ENCODE data around the gene LAMA3. TPM values are rescaled to one million over a fixed set of nuclear protein-coding genes. Genes with fewer than 3 reads are reported as not detected.

The LAMA3 gene
- total RNA-seq, 1 donor from 2014 or later: 1.2 TPM

- no peak for DNase-seq (ENCODE audit: low spot score in 2 of 2)
- FAIRE-seq: no peak
Measured at GRCh38 chr18:23887493-23887892, 198.2 kb downstream of the LAMA3 start.

GRCh38 chr18:23888881-23889280 lies 199.6 kb downstream of the LAMA3 start:
- FAIRE-seq (no peak), DNase-seq (ENCODE audit: low spot score in 2 of 2) (no peak)

DNA sequence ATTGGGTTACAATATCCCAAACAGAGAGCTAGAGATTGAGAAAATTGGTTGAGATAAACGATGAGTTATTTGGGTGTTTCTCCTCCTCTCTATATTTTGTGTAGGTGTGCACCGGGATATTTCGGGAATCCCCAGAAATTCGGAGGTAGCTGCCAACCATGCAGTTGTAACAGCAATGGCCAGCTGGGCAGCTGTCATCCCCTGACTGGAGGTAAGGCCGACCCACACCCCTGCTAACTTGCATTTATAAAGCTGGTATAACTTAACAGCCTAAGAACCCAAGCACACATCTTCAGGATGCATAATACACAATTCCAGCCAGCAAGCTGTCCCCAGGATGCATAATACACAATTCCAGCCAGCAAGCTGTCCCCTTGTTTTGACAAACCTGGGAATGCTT lies 200.7 kb downstream of the LAMA3 start:
- FAIRE-seq (no peak), DNase-seq (ENCODE audit: low spot score in 2 of 2) (no peak)

- DNase-seq (ENCODE audit: low spot score in 2 of 2) (no peak), FAIRE-seq (no peak)
Measured at GRCh38 chr18:23890589-23890988, 201.3 kb downstream of the LAMA3 start.

- DNase-seq (ENCODE audit: low spot score in 2 of 2) (no peak), FAIRE-seq (no peak)
Measured at GRCh38 chr18:23893653-23894052, 204.4 kb downstream of the LAMA3 start.

DNA sequence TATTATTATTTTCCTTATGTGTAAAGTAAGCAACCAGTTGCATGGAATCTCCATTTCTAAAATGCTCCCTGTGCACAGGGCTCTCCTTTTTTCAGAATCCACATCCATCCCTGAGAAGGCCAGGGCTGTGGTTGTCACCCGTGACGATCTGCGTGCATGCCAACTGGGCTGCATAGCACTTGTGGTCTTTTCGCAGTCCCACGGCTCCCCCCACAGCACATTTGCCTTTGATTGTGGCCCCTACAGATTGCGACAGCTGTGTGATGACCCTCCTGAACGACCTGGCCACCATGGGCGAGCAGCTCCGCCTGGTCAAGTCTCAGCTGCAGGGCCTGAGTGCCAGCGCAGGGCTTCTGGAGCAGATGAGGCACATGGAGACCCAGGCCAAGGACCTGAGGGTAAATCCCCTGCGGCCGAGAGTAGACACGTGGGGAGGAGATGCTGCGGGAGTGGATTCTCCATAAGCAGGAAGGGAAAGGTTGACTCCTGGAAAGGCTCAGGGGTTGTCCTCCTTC lies 205.5 kb downstream of the LAMA3 start:
- DNase-seq (ENCODE audit: low spot score in 2 of 2) (no peak), FAIRE-seq (no peak)

- DNase-seq (ENCODE audit: low spot score in 2 of 2) (no peak), FAIRE-seq (no peak)
Measured at GRCh38 chr18:23897291-23897690, 208.0 kb downstream of the LAMA3 start.

GRCh38 chr18:23897733-23898132 lies 208.5 kb downstream of the LAMA3 start:
- FAIRE-seq (no peak), DNase-seq (ENCODE audit: low spot score in 2 of 2) (no peak)

GRCh38 chr18:23900994-23901393 lies 211.7 kb downstream of the LAMA3 start:
- FAIRE-seq (no peak), DNase-seq (ENCODE audit: low spot score in 2 of 2) (no peak)

DNA sequence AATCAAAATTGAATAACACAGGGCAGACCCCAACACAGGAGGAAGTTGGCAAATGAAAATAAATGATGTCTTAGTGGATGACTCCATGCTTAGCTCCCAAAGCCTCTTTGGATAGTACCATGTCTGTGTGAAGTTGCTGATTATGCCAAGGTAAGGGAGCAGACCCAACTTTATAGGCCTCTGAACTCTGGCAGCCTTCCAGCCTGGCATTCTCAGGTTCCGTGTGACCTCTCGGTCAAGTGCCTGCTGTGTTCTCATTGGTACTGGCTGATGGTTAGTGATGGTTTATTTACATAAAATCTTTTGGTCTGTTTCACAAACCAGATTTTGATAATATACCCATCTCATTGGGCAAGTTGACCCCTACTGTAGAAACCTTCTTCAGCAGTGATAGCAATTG lies 213.1 kb downstream of the LAMA3 start:
- no peak for DNase-seq (ENCODE audit: low spot score in 2 of 2)
- FAIRE-seq: no peak

GRCh38 chr18:23903971-23904370 lies 214.7 kb downstream of the LAMA3 start:
- DNase-seq (ENCODE audit: low spot score in 2 of 2) (no peak), FAIRE-seq (no peak)

DNA sequence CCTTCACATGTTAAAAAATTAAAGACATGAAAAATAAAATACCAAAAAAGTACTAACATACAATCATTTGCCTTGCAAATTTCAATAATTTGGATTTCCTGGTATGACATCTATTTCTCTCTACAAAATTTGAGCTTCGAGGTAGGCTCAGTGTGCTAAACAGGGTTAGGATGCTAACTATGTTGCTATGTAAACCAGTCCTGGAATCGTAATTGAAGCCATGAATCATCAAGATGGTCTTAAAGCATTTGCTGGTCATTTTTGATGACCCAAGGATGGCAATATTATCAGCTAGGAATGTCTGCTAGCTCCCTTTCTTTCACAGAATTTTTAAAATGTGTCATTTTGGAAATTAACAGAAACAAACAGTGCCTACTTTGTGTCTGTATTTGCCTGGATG lies 217.4 kb downstream of the LAMA3 start:
- FAIRE-seq (no peak), DNase-seq (ENCODE audit: low spot score in 2 of 2) (no peak)

DNA sequence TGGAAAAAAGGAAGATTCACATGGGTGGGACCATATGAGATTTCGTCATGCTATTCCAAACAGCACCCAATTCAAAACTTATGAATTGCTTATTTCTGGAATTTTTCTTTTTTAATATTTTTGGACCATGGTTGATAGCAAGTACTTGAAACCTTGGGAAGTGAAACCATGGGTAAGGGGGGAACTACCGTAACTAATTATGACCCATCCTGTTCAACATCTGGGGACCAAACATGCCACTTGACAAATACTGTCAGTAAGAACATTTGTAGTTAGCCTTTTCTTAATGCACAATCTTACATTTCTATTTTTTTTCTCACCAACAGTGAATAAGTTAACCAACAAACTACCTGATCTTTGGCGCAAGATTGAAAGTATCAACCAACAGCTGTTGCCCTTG lies 219.6 kb downstream of the LAMA3 start:
- DNase-seq (ENCODE audit: low spot score in 2 of 2) (no peak), FAIRE-seq (no peak)

DNA sequence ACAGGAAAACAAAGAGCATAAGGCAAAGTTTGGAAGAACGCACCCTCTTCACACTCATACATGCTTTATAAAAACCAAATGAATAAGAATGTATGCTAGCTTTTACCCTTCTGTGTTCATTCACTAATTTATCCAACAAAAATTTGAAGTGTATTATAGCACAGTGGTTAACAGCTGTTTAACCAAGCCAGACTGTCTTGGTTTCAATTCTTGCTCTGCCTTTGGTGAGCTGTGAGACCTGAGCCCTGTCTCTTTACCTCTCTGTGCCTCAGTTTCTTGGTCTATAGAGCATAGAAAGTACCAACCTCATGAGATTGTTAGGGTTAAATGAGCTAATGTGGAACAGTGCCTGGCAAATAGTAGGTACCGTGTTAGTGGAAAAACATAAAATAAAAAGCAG lies 220.8 kb downstream of the LAMA3 start:
- DNase-seq (ENCODE audit: low spot score in 2 of 2) (no peak), FAIRE-seq (no peak)

GRCh38 chr18:23912356-23912755 lies 223.1 kb downstream of the LAMA3 start:
- FAIRE-seq (no peak), DNase-seq (ENCODE audit: low spot score in 2 of 2) (no peak)

DNA sequence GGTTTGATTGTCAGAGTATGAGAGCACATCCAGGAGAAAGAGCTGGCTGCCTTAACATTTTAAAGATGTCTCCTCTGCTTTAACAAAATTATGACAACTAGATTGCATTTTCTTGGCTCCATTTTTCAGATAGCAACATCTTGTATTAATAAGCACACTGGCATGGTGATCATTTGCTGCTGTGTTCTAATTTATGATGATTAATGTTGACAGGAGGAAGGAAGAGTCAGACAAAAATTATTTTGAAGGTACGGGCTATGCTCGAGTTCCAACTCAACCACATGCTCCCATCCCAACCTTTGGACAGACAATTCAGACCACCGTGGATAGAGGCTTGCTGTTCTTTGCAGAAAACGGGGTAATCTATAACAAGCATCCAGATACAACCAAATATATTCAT lies 227.1 kb downstream of the LAMA3 start:
- FAIRE-seq (no peak), DNase-seq (ENCODE audit: low spot score in 2 of 2) (no peak)

- FAIRE-seq: no peak
- DNase-seq (ENCODE audit: low spot score in 2 of 2): peak in 1 of 2 donors; percentile 35
Measured at GRCh38 chr18:23918395-23919032, 229.3 kb downstream of the LAMA3 start.

GRCh38 chr18:23920054-23920453 lies 230.8 kb downstream of the LAMA3 start:
- no peak for FAIRE-seq
- no peak for DNase-seq (ENCODE audit: low spot score in 2 of 2)

GRCh38 chr18:23921716-23922285 lies 232.5 kb downstream of the LAMA3 start:
- FAIRE-seq (no peak), DNase-seq (ENCODE audit: low spot score in 2 of 2) (no peak)

- DNase-seq (ENCODE audit: low spot score in 2 of 2): no peak
- no peak for FAIRE-seq
Measured at GRCh38 chr18:23922939-23923338, 233.7 kb downstream of the LAMA3 start.

GRCh38 chr18:23924813-23925212 lies 235.6 kb downstream of the LAMA3 start:
- DNase-seq (ENCODE audit: low spot score in 2 of 2): no peak
- FAIRE-seq: no peak

- no peak for DNase-seq (ENCODE audit: low spot score in 2 of 2)
- no peak for FAIRE-seq
Measured at GRCh38 chr18:23926571-23926970, 237.3 kb downstream of the LAMA3 start.

Data from frontal cortex (tissue), 4 donors.